Left cardiac atrium (tissue), 4 donors: ENCODE results near the gene RAB11FIP3. TPM values are rescaled to one million over a fixed set of nuclear protein-coding genes. Genes with fewer than 3 reads are reported as not detected.
A peak's percentile ranks its signal among the peaks of the same experiment; 100 is the strongest.

ENCODE experiments used
- ATAC-seq, 2 donors: fragments of 200-7000 bp; cut with Tn5 transposase; one replicate each; pipeline ENCODE4 v1.9.1; 2020; ENCODE audit warnings: mild to moderate bottlenecking in 2 of 2, moderate library complexity in 2 of 2
- DNase-seq: peaks from one replicate; pipeline ENCODE4 v3.0.0-alpha.2; 2020
- intact Hi-C, 2 donors: fragments of 100-400 bp; cut with DNase I; formaldehyde crosslinking; loops; one replicate each; pipeline versions ENCODE4 v1.14.1 to v1.15.1; 2022 to 2023
- total RNA-seq, 2 donors: library from RNA; stranded (reverse); fragmentation: NEBNext Ultra II Directional; extraction: Animal tissue kit (Norgen Biotek cat#: 25700); gene quantifications; one replicate each; pipeline ENCODE4 v1.2.1, GENCODE V29; 2021
- donor health status: DM: no; HTN: yes; CAD: no.
- donor health status: DM: no; HTN: yes; CAD: no; lungs with severe emphysema.
- donor health status: DM: yes; HTN: yes; CAD: no.
- donor health status: Dilated cardiomyopathy.

RAB11FIP3 gene
- total RNA-seq, 2 donors from 2014 or later: 24.2 to 38.1 TPM

DNA sequence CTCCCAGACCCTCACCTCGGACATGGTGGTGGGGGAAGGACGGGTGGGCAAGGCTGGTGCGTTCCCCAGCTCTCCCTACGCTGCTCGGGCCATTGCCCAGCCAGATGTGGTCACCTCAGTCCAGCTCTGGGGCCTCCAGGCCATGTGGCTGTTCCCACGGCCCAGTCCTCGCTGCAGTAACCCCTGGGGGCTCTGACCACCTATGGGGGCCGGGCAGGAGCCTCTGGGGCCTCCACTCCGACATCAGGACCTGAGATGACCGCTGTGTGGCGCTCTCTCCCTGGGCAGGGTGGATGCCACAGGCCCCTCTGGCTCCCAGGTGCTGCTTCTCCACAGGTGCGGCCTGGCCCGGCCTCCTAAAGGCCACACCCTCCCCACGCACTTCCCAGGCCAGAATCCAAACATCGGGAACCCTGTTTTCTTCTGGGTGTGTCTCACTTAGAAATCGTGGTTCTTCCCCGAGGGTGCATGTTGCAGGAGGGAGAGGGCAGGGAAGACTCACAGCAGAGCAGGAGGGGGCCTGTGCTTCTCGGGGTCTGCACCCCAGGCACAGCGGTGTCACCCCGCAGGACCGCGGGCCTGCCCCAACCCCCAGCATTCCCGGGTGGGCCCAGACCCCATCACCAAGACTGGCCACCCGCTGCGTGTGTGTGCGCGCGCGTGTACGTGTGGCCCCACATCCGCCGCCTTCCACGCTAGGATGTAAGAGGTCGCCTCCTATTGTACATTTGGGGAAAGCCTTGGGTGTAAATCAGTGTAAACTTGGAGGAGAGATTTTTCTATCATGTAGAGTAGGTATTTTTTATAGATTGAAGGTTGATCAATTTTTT lies 96.1 kb downstream of the RAB11FIP3 start:
- DNase-seq (no peak), ATAC-seq (no peak)
- intact Hi-C loops: no loop called here

DNA sequence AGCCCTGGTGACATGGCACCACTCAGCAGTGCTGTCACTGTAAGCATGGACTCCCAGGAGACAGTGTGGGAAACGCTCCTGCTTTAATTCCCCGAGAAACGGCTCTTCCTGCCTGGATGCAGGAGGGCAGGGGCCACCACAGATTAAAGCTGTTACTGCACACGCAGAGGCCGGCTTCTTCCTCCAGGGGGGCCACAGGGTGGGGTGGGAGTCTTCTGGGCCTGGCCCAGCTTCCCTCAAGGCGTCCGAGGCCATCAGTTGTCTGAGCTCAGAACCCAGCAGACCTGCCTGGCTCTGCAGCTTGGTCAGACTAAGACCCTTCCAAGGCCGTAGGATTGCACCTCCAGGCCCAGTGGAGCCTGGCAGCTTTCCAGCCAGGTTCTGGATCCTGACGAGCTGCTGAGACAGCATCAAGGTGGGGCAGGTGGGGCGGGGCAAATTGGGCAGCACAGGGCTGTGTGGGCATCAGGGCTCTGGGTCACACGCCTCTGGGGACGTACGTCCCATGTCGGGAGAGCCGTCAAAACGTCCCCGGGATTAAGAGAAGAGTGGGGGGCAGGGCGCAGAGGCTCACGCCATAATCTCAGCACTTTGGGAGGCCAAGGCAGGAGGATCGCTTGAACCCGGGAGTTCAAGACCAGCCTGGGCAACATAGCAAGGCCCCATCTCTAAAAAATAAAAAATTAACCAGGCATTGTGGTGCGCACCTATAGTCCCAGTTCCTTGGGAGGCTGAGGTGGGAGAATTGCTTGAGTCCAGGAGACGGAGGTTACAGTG lies 97.1 kb downstream of the RAB11FIP3 start:
- no peak for DNase-seq
- ATAC-seq: no peak
- intact Hi-C loops: no loop called here

DNA sequence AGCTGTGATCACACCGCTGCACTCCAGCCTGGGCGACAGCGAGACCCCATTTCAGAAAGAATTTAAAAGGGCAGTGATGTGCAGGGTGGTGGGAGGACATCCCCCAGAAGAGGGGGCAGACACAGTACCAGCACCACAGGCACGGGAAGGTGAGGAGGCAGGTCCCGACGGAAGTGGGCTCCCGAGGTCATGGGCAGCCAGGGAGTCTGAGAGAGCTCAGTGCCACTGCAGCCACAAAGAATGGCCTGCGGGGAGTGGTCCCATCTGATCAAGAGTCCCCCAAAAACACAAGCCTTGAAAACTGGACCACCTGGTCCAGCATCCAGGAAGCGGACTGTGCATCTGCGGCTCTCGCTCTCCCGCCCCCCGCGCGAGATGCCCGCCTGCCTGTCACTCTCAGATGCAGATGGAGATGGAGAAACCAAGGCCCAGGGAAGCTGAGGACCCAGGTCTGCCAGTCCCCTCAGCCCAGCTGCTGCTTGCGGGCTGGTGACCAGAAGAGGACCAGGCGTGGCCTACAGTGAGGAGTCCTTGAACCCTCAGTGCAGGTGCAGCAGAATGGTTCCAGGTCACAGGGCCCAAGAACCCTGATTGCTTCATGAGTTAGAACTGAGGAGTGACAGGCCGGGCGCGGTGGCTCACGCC lies 97.8 kb downstream of the RAB11FIP3 start:
- intact Hi-C loops: no loop called here
- DNase-seq (peak; percentile 16), ATAC-seq (no peak)

DNA sequence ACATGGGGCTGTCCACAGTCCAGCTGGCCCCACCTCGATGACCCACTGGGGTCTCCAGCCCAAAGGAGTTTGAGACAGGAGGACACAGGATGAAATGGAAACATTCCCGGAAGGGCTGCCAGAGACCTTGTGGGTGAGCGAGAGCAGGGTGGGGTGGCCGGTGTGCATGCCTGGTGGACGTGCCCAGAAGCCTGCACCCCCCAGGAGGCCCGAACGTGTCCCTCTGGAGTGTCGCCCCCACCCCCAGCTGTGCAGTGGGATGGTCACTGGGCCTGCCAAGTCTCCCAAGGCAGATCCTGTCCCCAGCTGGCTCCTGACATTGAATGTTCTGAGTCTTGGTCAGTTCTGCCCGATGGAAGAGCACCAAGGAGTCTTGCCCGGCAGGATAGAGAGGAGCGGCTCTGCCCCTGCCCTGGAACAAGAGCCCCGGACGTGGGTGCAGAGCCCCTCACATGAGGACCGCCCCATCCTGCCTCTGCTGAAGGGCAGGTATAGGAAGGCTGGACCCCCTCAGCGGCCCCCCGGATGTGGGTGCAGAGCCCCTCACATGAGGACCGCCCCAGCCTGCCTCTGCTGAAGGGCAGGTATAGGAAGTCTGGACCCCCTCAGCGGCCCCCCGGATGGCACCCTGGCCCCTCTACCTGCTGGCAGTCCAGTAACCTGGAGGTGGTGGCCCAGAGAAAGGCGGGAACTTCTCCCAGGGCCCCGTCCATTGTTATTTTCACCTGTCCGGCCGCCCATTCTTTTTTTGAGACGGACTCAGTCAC lies 99.0 kb downstream of the RAB11FIP3 start:
- ATAC-seq (no peak), DNase-seq (peak; percentile 22)
- intact Hi-C loops: loop anchor here in 1 of 2 donors (5.0 kb wide), 1 partner anchor 97 kb away; the partner anchor contains the start of gene RAB11FIP3

DNA sequence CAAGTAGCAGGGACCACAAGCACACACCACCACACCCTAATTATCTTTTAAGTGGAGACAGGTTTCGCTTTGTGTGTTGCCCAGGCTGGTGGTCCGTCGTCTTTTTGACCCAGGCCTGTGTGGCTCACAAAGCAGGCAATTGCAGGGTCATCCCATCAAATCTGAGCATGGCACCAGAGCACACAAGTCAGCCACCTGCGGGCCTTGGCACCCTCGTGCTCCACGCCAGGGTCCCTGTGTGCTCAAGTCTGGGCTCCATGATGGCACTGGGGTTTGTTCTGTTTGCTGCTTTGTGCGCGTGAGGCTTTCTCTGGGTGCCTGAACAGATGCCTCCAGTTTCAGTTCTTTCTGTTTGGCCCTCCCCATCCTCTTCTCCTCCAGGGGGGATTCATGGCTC lies 99.7 kb downstream of the RAB11FIP3 start:
- no peak for DNase-seq
- intact Hi-C loops: loop anchor here in 1 of 2 donors (5.0 kb wide), 1 partner anchor 98 kb away; the partner anchor contains the start of gene RAB11FIP3
- no peak for ATAC-seq

DNA sequence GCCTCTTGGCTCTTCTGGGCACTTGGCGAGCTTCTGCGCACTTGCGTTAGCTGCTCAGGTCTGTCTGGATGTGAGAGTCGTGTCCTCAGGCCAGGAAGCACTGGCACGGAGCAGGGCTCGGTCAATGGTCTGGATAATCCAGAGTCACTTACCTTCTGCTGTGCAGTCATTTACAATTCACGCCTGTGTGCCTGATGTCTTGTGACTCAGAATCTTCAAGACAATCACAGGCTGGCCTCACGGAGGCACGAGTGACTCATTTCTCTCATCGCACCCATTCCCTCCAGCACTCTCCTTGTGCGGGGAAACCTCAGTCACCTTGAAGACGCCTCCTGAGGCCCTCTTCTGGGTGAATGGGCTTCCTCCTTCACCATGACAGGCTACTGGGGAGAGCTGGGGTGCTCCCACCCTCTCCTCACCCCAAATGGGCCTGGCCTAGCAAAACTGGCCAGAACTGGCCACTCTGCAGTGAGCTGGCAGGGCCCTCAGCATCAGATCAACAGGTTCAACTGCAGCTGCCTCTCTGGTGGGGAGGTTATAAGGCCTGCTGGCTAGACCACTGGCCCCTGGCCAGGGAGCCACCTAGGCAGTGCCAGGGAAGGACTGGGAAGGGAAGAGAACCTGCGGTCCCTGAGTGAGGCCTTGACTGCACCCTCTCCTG lies 100.2 kb downstream of the RAB11FIP3 start:
- ATAC-seq: no peak
- intact Hi-C loops: loop anchor here in 1 of 2 donors (5.0 kb wide), 1 partner anchor 98 kb away; the partner anchor contains the start of gene RAB11FIP3
- no peak for DNase-seq

GRCh38 chr16:526181-527014 lies 100.9 kb downstream of the RAB11FIP3 start:
- intact Hi-C loops: loop anchor here in 1 of 2 donors (5.0 kb wide), 1 partner anchor 99 kb away; the partner anchor contains the start of gene RAB11FIP3
- peak; percentile 75 for DNase-seq
- peak; percentile 35 to 38 for ATAC-seq

DNA sequence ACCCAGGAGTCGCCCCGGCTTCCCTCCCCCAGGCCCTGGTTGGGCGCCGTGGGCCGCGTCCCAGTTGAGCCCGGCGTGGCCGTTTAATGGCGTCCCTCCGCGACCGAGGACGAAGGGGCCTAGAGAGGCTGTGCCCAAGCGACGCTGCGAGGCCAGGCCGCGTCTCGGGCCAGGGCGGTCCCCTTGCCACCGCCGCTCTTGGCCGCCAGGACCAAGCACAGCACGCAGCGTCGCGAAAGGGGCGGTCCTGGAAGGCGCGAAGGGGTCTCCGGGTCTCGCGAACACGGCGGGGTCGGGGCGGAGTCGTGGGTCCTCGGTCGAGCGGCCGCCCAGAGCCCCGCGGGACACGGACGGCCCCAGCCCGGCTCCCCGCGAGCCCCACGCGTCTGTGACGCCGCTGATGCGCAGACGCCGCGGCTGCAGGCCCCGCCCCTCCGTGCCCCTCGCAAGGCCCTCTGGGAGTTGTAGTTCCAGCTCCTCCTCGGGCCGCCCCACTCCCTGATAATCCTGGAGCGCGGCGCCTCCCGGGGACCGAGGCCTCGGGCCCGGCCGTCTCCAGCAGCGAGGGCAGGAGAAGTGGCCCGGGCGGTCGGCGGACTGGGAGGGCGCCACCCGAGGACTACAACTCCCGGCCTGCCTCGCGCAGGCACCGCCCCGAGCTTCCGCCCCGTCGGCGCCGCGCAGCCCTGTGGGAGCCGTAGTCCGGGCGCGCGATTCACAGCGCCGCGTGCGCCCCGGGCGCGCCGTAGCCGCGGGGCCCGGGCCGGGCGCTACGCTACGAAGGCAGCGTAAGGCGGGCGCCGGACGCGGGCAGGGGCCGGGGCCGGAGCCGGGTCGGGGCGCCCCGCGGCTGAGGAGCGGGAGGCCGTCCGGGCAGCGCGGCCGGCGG lies 101.8 kb downstream of the RAB11FIP3 start, which contains the start of gene CAPN15:
CAPN15 (plus strand) TSS at position 698 of the 889 bp plus-strand sequence. CDS start 19,127 bp downstream, outside the sequence.
- peak; percentile 89 to 90 for ATAC-seq
- peak; percentile 91 for DNase-seq
- intact Hi-C loops: loop anchor here in 1 of 2 donors (5.0 kb wide), 1 partner anchor 100 kb away; the partner anchor contains the start of gene RAB11FIP3

DNA sequence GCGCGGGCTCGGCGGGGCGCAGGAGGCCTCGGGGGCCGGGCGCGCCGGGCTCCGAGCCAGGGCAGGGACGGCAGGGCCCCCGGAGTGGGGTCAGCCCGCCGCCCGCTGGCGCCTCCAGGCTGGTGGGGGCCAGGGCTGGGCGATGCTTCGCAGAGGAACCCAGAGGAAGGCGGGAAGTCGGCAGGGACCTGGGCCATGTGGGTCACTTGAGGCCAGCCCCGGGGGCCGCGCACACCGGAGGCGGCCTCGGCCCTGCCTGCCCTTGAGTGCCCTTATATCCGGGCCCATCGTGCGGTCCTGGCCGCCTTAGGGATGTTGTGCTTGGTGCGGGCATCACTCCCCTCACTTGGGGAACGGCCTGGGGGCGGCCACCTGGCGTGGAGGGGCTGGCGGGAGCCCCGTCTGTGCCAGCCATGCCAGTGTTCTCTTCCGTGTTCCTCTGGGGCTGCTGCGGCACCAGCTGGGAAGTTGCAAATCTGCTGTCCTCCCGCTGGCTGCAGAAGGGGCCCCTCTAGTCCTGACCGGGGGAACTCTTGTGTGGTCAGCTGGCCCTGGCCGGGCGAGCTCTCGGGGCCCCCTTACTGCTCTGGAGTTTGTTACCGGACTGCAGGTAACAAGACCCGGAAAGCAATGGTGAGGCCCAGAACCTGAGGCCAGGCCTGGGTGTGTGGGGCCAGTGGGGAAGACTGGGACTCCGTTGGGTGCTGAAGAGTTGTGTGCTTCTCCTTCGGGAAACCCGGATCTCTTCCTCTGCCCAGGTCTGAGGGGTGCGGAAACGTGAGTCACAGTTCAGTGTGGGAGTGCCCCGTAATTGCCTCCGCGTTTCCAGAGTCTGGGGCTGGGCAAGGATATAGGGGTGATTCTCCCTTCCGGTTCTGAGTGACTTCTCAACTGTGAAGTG lies 102.9 kb downstream of the RAB11FIP3 start:
- ATAC-seq: peak; percentile 3 to 13
- peak; percentile 66 for DNase-seq
- intact Hi-C loops: loop anchor here in 1 of 2 donors (5.0 kb wide), 1 partner anchor 101 kb away; the partner anchor contains the start of gene RAB11FIP3

- no peak for DNase-seq
- no peak for ATAC-seq
- intact Hi-C loops: loop anchor here in 1 of 2 donors (5.0 kb wide), 1 partner anchor 102 kb away; the partner anchor contains the start of gene RAB11FIP3
Observed at GRCh38 chr16:529012-529575, 103.6 kb downstream of the RAB11FIP3 start.

DNA sequence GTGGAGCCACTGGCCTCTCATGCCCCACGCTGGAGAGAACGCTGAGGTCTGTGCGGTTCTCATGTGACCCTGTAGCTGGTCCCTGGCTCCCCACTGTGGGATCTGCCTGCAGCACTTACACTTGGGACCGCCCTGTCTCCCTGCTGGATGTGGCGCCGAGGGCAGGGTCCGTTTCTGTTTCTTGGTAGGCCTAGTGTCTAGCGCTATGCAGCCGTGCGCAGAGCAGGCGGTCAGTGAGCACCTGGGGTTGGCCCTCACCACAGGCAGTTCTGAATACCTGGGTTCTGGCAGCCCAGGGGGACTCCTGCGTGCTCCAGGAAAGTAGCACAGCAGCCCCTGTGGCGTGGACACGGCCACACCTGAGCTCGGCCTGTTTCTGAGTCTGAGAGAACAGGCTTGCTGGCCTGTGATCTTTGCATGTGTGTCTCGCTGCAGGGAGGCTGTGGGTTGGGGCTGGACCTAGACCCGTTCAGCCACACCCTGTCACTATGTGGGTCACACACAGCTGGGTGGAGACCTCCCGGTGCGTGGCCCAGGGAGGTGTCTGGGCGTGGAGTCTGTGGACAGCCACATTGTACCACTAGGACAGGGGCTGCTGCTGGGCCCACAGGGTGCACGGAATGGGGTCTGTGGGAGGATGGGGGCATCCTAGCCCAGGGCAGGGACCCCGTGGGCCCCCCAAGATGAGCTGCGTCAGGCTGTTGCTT lies 104.8 kb downstream of the RAB11FIP3 start:
- DNase-seq: no peak
- ATAC-seq: no peak
- intact Hi-C loops: no loop called here

DNA sequence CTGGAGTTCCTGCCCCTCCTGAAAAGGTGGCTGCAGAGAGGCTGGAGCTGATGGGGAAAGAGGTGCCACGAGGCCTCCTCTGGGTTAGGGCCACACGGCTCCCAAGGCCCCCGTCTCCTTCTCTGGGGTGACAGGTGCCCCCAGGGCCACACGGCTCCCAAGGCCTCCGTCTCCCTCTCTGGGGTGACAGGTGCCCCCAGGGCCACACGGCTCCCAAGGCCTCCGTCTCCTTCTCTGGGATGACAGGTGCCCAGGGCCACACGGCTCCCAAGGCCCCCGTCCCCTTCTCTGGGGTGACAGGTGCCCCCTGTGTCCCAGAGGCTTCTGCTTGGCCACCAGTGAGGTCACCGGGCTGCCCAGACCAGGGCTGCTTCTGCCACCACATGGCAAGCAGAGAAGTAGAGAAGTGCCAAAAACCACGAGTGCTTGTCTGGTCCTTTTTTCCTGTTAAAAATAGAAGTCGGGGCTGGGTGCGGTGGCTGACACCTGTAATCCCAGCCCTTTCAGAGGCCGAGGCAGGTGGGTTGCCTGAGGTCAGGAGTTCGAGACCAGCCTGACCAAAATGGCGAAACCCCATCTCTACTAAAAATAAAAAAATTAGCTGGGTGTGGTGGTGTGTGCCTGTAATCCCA lies 106.2 kb downstream of the RAB11FIP3 start:
- DNase-seq (no peak), ATAC-seq (no peak)
- intact Hi-C loops: no loop called here

DNA sequence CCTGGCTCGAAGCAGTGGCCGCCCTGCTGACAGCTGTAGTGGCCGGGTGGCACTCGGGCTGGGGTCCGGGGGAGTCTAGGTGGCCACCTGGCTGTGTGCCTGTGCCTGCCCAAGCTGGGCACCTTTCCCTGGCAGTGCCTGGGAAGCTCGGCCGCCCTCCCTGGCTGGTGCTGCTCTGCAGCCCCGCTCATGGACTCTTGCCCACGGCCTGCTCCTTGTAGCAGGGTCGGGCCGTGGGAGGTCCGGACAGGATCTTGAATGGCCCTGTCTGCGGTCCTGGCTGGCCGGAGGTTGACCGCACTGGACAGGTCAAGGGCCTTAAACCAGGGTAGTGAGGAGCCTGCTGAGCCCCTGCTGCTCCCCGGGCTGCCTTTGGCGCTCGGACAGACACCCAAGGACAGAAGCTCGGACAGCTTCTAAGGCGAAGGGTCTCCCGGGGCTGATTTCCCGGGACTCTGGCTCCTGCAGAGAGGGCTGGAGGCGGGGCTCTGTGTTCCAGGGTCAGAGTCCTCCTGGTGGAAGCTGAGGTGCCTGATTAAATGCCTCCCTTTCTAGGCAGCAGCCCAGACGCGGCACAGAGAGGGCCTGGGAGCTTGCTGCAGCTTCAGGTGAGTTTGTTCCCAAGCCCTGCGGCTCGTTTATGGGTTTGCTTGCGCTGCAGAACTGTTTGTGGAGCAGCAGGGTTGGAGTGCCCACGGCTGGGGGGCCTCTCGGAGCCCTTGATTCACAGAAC lies 108.1 kb downstream of the RAB11FIP3 start:
- intact Hi-C loops: no loop called here
- DNase-seq (no peak), ATAC-seq (no peak)
